ENCODE results near the gene ATP6V0D1.

The ATP6V0D1 gene

GRCh38 chr16:67430977-67431774 lies 49.8 kb downstream of the ATP6V0D1 start, which contains the start of gene HSD11B2:
Gene HSD11B2 (plus strand): TSS chr16:67431121. CDS start chr16:67431249, 128 bp downstream.
- peak within 1 kb of the TSS; percentile 41 to 52 for H3K4me3 ChIP-seq (ENCODE audit: low read depth in 1 of 2, low read length in 2 of 2)
- no peaks in the 10 kb centered on the region for H3K36me3 ChIP-seq (ENCODE audit: insufficient read depth, low read length)
- H3K27me3 ChIP-seq (ENCODE audit: control insufficient read depth in 1 of 2, insufficient read depth in 2 of 2, low read length in 2 of 2): peaks cover 0 to 7% of the 10 kb centered on the region in 2 donors
- peak within 1 kb of the TSS; percentile 74 for H3K27ac ChIP-seq (ENCODE audit: low read depth, low read length)
- peaks cover 15% of the 10 kb centered on the region for H3K4me1 ChIP-seq (ENCODE audit: insufficient read depth, low read length)
- no peak within 1 kb of the TSS for H3K9ac ChIP-seq (ENCODE audit: low read length)
- no peaks in the 10 kb centered on the region for H3K9me3 ChIP-seq (ENCODE audit: low read length)

GRCh38 chr16:67430504-67430976 lies 50.4 kb downstream of the ATP6V0D1 start:
- H3K27me3 ChIP-seq (ENCODE audit: control insufficient read depth in 1 of 2, insufficient read depth in 2 of 2, low read length in 2 of 2): peaks cover 0 to 10% of the 10 kb centered on the region in 2 donors
- H3K4me1 ChIP-seq (ENCODE audit: insufficient read depth, low read length): peaks cover 15% of the 10 kb centered on the region
- H3K27ac ChIP-seq (ENCODE audit: low read depth, low read length): peak overlapping the region; percentile 74
- no peak overlapping the region for H3K9ac ChIP-seq (ENCODE audit: low read length)
- no peaks in the 10 kb centered on the region for H3K9me3 ChIP-seq (ENCODE audit: low read length)
- H3K4me3 ChIP-seq (ENCODE audit: low read depth in 1 of 2, low read length in 2 of 2): peak overlapping the region; percentile 41
- no peaks in the 10 kb centered on the region for H3K36me3 ChIP-seq (ENCODE audit: insufficient read depth, low read length)

GRCh38 chr16:67429799-67430503 lies 51.0 kb downstream of the ATP6V0D1 start:
- peak overlapping the region; percentile 41 for H3K4me3 ChIP-seq (ENCODE audit: low read depth in 1 of 2, low read length in 2 of 2)
- H3K9ac ChIP-seq (ENCODE audit: low read length): no peak overlapping the region
- H3K36me3 ChIP-seq (ENCODE audit: insufficient read depth, low read length): no peaks in the 10 kb centered on the region
- H3K9me3 ChIP-seq (ENCODE audit: low read length): no peaks in the 10 kb centered on the region
- H3K27me3 ChIP-seq (ENCODE audit: control insufficient read depth in 1 of 2, insufficient read depth in 2 of 2, low read length in 2 of 2): peaks cover 0 to 12% of the 10 kb centered on the region in 2 donors
- H3K4me1 ChIP-seq (ENCODE audit: insufficient read depth, low read length): peaks cover 15% of the 10 kb centered on the region
- no peak overlapping the region for H3K27ac ChIP-seq (ENCODE audit: low read depth, low read length)

- Histone ChIP-seq H3K4me1 (ENCODE audit: insufficient read depth, low read length) (peaks cover 15% of the 10 kb centered on the region), H3K36me3 (ENCODE audit: insufficient read depth, low read length) (no peaks in the 10 kb centered on the region), H3K27me3 (ENCODE audit: control insufficient read depth in 1 of 2, insufficient read depth in 2 of 2, low read length in 2 of 2) (peaks cover 0 to 12% of the 10 kb centered on the region in 2 donors), H3K9me3 (ENCODE audit: low read length) (no peaks in the 10 kb centered on the region), H3K4me3 (ENCODE audit: low read depth in 1 of 2, low read length in 2 of 2) (no peak overlapping the region), H3K27ac (ENCODE audit: low read depth, low read length) (no peak overlapping the region), H3K9ac (ENCODE audit: low read length) (no peak overlapping the region)
These were observed 51.7 kb downstream of the ATP6V0D1 start for GRCh38 chr16:67429053-67429798.

GRCh38 chr16:67428146-67428731 lies 52.7 kb downstream of the ATP6V0D1 start:
- peaks cover 0 to 12% of the 10 kb centered on the region in 2 donors for H3K27me3 ChIP-seq (ENCODE audit: control insufficient read depth in 1 of 2, insufficient read depth in 2 of 2, low read length in 2 of 2)
- H3K9ac ChIP-seq (ENCODE audit: low read length): no peak overlapping the region

GRCh38 chr16:67426950-67427349 lies 54.0 kb downstream of the ATP6V0D1 start:
- Histone ChIP-seq H3K36me3 (ENCODE audit: insufficient read depth, low read length) (no peaks in the 10 kb centered on the region), H3K4me3 (ENCODE audit: low read depth in 1 of 2, low read length in 2 of 2) (no peak overlapping the region), H3K4me1 (ENCODE audit: insufficient read depth, low read length) (peaks cover 15% of the 10 kb centered on the region), H3K9me3 (ENCODE audit: low read length) (no peaks in the 10 kb centered on the region), H3K27ac (ENCODE audit: low read depth, low read length) (no peak overlapping the region), H3K27me3 (ENCODE audit: control insufficient read depth in 1 of 2, insufficient read depth in 2 of 2, low read length in 2 of 2) (peaks cover 0 to 12% of the 10 kb centered on the region in 2 donors), H3K9ac (ENCODE audit: low read length) (no peak overlapping the region)

More at GRCh38 chr16:67428146-67428731, 52.7 kb downstream of the ATP6V0D1 start:
- no peak overlapping the region for H3K4me3 ChIP-seq (ENCODE audit: low read depth in 1 of 2, low read length in 2 of 2)
- H3K27ac ChIP-seq (ENCODE audit: low read depth, low read length): no peak overlapping the region
- H3K9me3 ChIP-seq (ENCODE audit: low read length): no peaks in the 10 kb centered on the region
- H3K36me3 ChIP-seq (ENCODE audit: insufficient read depth, low read length): no peaks in the 10 kb centered on the region
- H3K4me1 ChIP-seq (ENCODE audit: insufficient read depth, low read length): peaks cover 15% of the 10 kb centered on the region

- Histone ChIP-seq H3K4me1 (ENCODE audit: insufficient read depth, low read length) (peaks cover 9% of the 10 kb centered on the region), H3K27me3 (ENCODE audit: control insufficient read depth in 1 of 2, insufficient read depth in 2 of 2, low read length in 2 of 2) (peaks cover 0 to 12% of the 10 kb centered on the region in 2 donors), H3K27ac (ENCODE audit: low read depth, low read length) (no peak overlapping the region), H3K9me3 (ENCODE audit: low read length) (no peaks in the 10 kb centered on the region), H3K9ac (ENCODE audit: low read length) (no peak overlapping the region), H3K4me3 (ENCODE audit: low read depth in 1 of 2, low read length in 2 of 2) (no peak overlapping the region), H3K36me3 (ENCODE audit: insufficient read depth, low read length) (no peaks in the 10 kb centered on the region)
These were observed 54.9 kb downstream of the ATP6V0D1 start for GRCh38 chr16:67426022-67426421.

GRCh38 chr16:67425580-67425979 lies 55.4 kb downstream of the ATP6V0D1 start:
- Histone ChIP-seq H3K4me3 (ENCODE audit: low read depth in 1 of 2, low read length in 2 of 2) (no peak overlapping the region), H3K9ac (ENCODE audit: low read length) (no peak overlapping the region), H3K27me3 (ENCODE audit: control insufficient read depth in 1 of 2, insufficient read depth in 2 of 2, low read length in 2 of 2) (peaks cover 0 to 12% of the 10 kb centered on the region in 2 donors), H3K36me3 (ENCODE audit: insufficient read depth, low read length) (no peaks in the 10 kb centered on the region), H3K4me1 (ENCODE audit: insufficient read depth, low read length) (peaks cover 9% of the 10 kb centered on the region), H3K27ac (ENCODE audit: low read depth, low read length) (no peak overlapping the region), H3K9me3 (ENCODE audit: low read length) (no peaks in the 10 kb centered on the region)

- H3K9me3 ChIP-seq (ENCODE audit: low read length): no peaks in the 10 kb centered on the region
- H3K4me1 ChIP-seq (ENCODE audit: insufficient read depth, low read length): peaks cover 5% of the 10 kb centered on the region
- H3K4me3 ChIP-seq (ENCODE audit: low read depth in 1 of 2, low read length in 2 of 2): no peak overlapping the region
- H3K27ac ChIP-seq (ENCODE audit: low read depth, low read length): no peak overlapping the region
- peaks cover 0 to 6% of the 10 kb centered on the region in 2 donors for H3K27me3 ChIP-seq (ENCODE audit: control insufficient read depth in 1 of 2, insufficient read depth in 2 of 2, low read length in 2 of 2)
- H3K9ac ChIP-seq (ENCODE audit: low read length): no peak overlapping the region
- no peaks in the 10 kb centered on the region for H3K36me3 ChIP-seq (ENCODE audit: insufficient read depth, low read length)
These were observed 55.9 kb downstream of the ATP6V0D1 start for GRCh38 chr16:67425061-67425460.

GRCh38 chr16:67424261-67424615 lies 56.7 kb downstream of the ATP6V0D1 start:
- H3K4me1 ChIP-seq (ENCODE audit: insufficient read depth, low read length): peaks cover 5% of the 10 kb centered on the region
- peaks cover 0 to 5% of the 10 kb centered on the region in 2 donors for H3K27me3 ChIP-seq (ENCODE audit: control insufficient read depth in 1 of 2, insufficient read depth in 2 of 2, low read length in 2 of 2)
- no peak overlapping the region for H3K9ac ChIP-seq (ENCODE audit: low read length)
- no peak overlapping the region for H3K4me3 ChIP-seq (ENCODE audit: low read depth in 1 of 2, low read length in 2 of 2)
- no peak overlapping the region for H3K27ac ChIP-seq (ENCODE audit: low read depth, low read length)
- H3K36me3 ChIP-seq (ENCODE audit: insufficient read depth, low read length): no peaks in the 10 kb centered on the region
- no peaks in the 10 kb centered on the region for H3K9me3 ChIP-seq (ENCODE audit: low read length)
